Vagina (tissue), 2 donors: ENCODE results near the gene FGF18.

ENCODE experiments used
- POLR2A ChIP-seq, 2 donors: fragments of 450-650 bp; IDR thresholded peaks; one replicate each; pipeline ENCODE4 v1.6.1; 2017; ENCODE audit warnings: antibody characterized with exemption in 2 of 2, mild to moderate bottlenecking in 2 of 2, moderate library complexity in 2 of 2
- POLR2AphosphoS5 ChIP-seq, 2 donors: sonication (generic); formaldehyde crosslinking; IDR thresholded peaks; one replicate each; pipeline ENCODE4 v1.9.0; 2017; ENCODE audit warnings: antibody characterized with exemption in 2 of 2, mild to moderate bottlenecking in 2 of 2, low read depth in 1 of 2; ENCODE audit not compliant: insufficient read depth in 1 of 2
- TF ChIP-seq, protein P1 (sequence below), 3 experiments: fragments of 450-650 bp in 2 of 3; fragments of 200-600 bp in 1 of 3; sonication (generic) in 1 of 3; IDR thresholded peaks; one replicate each; pipeline ENCODE4 v1.5.1; 2017 to 2019; ENCODE audit warnings: antibody characterized with exemption in 3 of 3, mild to moderate bottlenecking in 2 of 3, moderate library complexity in 2 of 3

DNA sequence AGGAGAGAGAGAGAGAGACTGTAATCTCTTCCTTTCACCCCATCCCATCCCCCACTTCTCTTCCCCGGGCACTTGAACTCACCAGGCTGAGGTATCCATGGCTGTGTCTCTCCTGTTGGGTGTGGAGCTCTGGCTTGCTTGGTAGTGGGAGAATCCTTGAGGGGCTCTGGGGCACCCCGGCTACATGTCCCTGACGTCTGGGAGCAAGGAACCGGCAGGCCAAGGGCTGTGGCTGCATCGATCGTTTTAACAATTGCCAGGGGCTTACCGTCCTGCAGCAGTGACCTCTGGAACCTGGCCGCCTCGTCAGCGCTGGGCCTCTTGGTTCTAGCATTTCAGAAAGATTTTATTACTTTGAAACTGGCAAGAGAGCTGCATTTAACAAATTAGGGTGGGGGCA is 30.0 kb downstream of the FGF18 start:
- TF ChIP-seq, protein P1, sequence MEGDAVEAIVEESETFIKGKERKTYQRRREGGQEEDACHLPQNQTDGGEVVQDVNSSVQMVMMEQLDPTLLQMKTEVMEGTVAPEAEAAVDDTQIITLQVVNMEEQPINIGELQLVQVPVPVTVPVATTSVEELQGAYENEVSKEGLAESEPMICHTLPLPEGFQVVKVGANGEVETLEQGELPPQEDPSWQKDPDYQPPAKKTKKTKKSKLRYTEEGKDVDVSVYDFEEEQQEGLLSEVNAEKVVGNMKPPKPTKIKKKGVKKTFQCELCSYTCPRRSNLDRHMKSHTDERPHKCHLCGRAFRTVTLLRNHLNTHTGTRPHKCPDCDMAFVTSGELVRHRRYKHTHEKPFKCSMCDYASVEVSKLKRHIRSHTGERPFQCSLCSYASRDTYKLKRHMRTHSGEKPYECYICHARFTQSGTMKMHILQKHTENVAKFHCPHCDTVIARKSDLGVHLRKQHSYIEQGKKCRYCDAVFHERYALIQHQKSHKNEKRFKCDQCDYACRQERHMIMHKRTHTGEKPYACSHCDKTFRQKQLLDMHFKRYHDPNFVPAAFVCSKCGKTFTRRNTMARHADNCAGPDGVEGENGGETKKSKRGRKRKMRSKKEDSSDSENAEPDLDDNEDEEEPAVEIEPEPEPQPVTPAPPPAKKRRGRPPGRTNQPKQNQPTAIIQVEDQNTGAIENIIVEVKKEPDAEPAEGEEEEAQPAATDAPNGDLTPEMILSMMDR (IDR thresholded peaks at IDR 0.05), result no peak
- TF ChIP-seq POLR2A (IDR thresholded peaks at IDR 0.05) (no peak), POLR2AphosphoS5 (IDR thresholded peaks at IDR 0.05; ENCODE audit: insufficient read depth in 1 of 2, low read depth in 1 of 2) (no peak)
